Stimulated activated CD4-positive, alpha-beta T cell treated with anti-CD3 and anti-CD28 coated beads, Interleukin-1b, Interleukin-23, amount 100 ng/mL, for 48 hours (primary cell): ENCODE data around the gene KMT2D.

ENCODE experiments used
- DNase-seq: peaks from one replicate; pipeline ENCODE4 v3.0.0-alpha.2; 2020

Gene KMT2D

DNA sequence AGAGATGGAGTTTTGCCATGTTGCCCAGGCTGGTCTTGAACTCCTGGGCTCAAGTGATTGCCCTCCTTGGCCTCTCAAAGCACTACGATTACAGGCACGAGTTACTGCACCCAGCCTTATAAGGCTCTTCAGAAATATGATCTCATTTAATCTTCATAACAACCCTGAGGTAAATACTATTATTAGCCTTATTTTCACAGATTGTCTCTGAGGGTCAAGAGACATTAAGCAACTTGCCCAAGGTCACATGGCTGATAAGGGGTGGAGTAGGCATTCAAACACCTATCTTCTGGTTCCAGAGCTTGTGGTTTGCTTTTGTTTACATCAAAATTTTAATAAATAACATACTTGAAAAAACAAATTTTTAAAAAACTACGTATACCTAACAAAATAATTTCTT lies 47.2 kb downstream of the KMT2D start:
- DNase-seq = no peak

DNA sequence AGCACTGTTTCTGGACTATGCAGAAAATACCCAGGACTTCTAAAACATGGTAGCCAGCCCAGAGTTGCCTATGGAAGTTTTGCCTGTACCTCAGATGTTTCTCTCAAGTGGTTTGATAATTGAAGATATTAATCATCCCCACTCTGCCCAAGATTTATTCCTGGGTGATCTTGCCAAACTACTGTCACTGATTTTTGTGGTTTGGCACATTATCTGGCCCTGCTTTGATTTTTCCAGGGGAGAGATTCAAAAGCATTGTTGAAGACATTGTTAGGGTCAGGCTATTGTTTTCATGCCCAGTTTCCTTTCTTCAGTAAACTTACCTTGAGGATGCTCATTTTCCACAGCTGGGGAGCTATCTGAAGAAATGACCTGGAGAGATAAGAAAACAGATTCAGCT lies 47.9 kb downstream of the KMT2D start:
- no peak for DNase-seq
